Stimulated activated CD4-positive, alpha-beta T cell treated with anti-CD3 and anti-CD28 coated beads, TNF-alpha, amount 100 ng/mL, for 48 hours (primary cell): ENCODE measurements around the gene IFT25.

Experiments used
- DNase-seq, 3 donors: peaks; one replicate each; pipeline ENCODE4 v3.0.0-alpha.2; 2020; ENCODE audit warnings: low read depth in 3 of 3

IFT25 gene

DNA sequence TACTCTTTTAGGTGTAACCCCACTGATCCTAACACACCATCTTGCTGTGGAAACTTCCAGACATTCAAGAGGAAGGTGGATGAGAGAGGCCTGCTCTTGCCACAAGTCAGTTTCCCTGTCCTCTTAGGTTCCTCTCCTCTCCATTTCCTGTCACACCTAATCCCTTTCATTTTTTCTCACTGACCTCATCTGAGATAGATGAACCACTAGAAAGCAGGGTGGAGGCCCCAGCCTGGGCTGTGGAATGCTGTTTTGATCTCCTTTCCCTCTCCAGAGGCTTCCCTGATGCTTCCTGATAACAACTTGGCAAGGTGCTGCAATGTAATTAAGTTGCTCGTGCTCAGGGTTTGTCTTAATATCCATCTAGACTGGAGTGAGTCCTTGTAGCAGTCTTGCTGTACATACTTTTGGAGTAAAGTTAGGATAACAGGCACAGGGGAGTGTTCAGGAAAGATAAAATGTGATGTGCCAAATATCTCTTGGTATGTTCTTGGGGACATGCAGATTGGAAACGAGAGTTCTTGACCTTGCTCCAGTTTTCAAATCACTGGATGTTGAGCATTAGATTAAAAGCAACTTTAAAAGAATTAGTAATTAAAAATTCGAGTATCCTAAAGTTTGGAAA is 11.8 kb upstream of the IFT25 start:
- no peak for DNase-seq

DNA sequence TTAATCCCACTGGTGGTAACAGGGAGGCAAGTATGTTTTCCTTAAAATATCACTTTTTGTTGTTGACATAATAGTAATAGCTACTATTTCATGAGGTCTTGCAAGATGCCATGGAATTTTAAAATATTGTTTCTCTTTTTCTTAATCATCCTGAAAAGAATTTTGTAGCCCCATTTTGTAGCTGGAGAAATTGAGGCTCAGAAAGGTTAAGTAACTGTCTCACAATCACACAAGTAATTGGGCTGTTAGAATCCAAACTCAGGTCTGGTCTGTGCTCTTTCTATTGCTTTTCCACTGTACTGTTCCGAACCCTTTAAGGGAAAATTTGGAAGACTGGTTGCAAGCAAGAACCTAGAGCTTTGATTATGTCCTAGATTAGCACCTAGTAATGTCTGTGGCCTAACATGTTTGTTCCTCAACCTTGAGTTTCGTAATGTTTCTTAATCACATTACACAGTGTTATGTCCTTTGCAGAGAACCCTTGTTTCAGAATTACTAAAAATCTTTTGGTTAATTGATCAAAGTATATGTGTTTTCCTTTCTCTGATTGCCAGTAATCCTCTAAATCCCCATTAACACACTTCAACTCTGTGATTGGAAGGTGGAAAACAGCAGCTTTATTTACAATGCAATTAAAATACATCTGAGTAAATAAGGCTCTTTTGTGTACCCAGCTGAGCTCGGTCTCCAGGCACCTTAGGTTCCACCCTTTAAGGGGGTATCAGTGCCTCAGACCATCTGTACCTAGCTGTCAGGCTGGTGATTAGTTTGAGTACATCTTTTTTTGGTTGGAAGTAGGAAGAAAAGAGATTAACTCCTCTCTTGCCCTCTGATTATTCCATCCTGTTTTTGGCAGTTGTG is 11.0 kb upstream of the IFT25 start:
- DNase-seq = no peak

DNA sequence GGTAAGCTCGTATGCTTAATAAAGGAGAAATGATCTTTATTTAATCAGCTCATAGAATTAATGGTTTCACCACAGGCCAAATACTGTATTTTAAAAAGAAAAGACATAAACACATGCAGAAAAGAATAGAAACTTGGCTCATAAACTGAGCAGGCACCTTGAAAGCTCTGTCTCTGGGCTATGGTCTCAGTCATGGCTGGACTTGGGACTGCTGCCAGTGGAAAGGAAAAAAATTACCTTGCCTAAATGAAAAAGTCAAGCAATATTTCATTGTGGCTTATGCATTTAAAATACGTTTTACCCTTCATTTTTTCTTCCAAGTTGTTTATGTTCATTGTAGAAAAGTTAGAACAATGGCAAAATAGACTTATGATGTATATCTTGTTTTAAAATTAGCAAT is 8.6 kb upstream of the IFT25 start:
- no peak for DNase-seq

GRCh38 chr1:53951697-53952096 is 6.2 kb upstream of the IFT25 start:
- no peak for DNase-seq

GRCh38 chr1:53949023-53949990 is 3.8 kb upstream of the IFT25 start:
- DNase-seq = no peak

GRCh38 chr1:53948291-53948690 is 2.8 kb upstream of the IFT25 start:
- DNase-seq = no peak

DNA sequence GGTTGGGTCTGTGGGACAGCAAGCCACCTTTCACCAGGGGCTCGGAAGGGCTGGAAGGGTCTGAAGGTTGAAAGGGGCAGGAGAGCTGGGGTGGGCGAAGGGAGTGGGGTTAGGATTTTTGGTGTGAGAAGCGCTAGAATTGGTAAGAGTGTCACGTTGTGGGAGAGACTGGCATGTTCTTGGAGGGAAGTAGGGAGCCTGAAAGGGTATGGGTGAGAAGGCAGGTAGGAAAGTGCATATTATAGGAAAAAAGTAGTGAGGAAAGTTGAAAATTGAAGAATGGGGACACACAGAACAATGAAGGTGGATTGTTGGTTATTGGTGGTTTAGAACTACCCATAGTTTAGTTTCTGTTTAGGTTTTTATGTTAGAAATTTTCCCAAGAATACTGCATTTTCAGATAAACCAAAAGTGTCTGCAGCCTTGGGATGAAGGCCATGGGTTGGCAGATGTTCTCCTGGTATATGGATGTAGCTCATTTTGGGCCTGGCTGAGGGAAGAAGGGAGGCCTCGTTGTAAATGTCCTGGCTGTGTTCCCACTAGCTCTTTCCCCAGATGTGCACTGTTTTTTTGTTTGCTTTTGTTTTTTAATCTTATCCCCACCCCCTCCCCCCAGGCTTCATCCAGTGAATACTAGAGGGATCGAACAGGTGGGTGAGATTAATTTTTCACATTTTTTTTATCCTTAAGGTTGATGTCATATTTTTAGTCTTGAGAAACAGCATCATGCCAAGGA is 1.8 kb upstream of the IFT25 start:
- no peak for DNase-seq

GRCh38 chr1:53946252-53947171 is 1.0 kb upstream of the IFT25 start, which contains the start of gene LRRC42:
LRRC42 (plus strand) TSS chr1:53946350; CDS start chr1:53952000, 5,650 bp downstream.
- peak; percentile 31 to 68 (median 47) for DNase-seq

GRCh38 chr1:53945183-53945432 is 391 bp downstream of the IFT25 start:
- DNase-seq = no peak

DNA sequence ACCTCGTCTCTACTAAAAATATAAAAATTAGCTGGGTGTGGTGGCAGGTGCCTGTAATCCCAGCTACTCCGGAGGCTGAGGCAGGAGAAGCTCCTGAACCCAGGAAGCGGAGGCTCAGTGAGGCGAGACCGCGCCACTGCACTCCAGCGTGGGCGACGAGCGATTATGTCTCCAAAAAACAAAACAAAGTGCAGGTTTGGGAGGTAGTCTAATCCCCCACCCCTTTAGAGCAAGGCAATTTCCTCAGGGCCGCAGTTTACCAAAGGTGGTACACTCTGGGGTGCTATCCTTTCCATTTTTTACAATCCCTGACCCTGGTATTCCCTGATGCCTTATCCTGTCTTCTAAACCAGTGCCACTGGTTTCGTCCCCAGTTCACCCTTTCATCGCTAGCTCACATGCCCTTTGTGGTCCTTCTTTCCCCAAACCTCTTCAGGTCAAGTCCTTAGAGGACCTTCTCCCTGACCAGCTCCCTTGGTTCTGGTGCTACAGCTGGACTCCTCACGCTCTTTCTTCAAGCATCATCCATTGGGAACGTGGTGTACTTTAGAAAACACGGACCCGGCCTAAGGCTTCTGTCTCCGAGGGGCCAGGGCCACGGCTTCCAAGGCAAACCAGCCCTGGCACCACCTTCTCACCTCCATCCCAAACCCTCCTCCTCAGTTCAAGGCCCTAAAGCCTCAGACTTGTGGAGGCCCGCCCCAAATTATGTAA is 873 bp downstream of the IFT25 start:
- no peak for DNase-seq

- DNase-seq = no peak
Measured at GRCh38 chr1:53943490-53944043, 1.9 kb downstream of the IFT25 start.

DNA sequence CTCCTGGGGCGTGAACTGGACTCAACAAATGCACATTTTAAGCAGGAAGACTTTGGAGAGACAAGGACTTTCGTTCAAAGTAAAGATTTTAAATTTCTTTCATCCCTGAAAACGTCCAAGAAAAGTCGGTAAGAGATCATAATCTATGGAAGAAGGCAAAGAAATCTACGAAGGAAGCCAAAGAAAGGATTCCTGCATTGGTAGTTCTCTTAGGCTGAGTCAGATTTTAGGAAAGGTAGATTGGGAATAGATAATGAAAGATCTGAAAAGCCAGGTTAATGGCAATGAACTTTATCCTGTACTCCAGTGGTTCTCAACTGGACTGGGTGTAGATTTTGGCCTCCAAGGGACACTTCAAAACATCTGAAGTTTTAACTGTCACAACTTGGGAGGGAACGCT is 2.4 kb downstream of the IFT25 start:
- no peak for DNase-seq

DNA sequence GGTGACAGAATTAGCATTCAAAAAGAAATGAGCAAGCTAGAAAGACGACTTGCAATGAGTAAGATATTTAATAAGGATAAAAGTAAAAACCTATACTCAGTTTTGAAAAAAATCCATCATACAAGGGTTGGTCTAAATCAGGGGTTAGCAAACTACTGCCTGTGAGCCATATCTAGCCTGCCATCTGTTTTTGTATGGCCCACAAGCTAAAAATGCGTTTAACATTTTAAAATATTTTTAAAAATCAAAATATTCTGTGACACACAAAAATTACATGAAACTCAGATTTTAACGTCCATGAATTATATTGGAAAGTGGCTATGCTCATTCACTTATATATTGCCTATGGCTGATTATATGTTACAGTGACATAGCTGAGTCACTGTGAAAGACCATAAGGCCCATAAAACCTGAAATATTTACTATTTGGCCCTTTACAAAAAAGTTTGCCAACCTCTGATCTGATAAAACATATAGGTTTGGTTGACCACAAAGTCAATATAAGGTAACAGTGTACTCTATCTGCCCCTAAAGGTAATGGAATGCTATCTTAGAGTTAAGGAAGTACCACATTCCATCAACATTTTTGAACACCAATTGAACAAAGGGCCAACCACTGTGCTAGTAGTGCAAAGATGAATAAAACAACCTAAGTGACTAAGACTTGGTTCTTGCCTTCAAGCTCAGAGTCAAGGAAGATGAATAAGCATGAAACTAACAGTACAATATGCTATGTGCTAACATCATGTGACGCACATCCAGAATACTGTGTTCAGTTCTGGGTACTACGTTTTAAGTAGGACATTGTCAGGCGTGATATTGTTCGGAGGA is 3.2 kb downstream of the IFT25 start:
- DNase-seq = no peak

GRCh38 chr1:53938136-53938830 is 7.2 kb downstream of the IFT25 start:
- no peak for DNase-seq

GRCh38 chr1:53936430-53936829 is 9.1 kb downstream of the IFT25 start:
- DNase-seq = no peak

DNA sequence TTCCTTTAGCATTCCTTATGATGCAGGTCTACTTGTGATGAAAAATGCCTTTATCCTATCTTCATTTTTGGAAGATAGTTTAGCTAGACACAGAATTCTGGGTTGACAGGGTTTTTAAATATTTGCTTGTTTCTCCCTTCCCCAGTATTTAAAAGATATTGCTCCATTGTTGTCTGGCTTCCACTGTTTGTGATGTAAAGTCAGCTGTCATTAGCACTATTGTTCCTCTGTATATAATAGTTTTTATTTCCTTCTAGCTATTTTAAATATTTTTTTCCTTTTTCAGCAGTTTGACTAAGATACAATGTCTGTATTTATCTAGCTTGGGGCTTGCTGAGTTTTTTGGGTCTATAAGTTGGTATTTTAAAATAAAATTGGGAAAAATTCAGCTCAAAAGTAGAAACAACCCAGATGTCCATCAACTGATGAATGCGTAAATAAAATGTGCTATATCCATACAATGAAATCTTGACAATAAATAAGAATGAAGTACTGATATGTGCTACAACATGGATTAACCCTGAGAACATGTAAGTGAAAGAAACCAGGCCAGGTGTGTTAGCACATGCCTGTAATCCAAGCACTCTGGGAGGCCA is 11.2 kb downstream of the IFT25 start:
- no peak for DNase-seq

DNA sequence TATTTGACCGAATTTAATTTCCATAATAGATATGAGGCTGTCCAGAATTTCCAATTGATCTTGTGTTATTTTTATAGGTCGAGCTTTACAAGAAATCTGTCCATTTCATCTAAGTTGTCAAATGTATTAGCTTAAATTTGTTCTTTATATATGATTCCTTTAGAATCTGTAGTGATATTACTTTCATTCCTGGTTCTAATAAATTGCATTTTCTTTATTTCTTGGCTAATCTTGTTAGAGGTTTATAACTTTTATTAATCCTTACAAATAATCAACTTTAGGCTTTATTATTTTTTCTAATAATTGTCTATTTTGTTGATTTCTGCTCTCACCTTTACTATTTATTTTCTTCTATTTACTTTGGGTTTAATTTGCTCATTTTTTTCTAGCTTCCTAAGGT is 14.0 kb downstream of the IFT25 start:
- DNase-seq = no peak

DNA sequence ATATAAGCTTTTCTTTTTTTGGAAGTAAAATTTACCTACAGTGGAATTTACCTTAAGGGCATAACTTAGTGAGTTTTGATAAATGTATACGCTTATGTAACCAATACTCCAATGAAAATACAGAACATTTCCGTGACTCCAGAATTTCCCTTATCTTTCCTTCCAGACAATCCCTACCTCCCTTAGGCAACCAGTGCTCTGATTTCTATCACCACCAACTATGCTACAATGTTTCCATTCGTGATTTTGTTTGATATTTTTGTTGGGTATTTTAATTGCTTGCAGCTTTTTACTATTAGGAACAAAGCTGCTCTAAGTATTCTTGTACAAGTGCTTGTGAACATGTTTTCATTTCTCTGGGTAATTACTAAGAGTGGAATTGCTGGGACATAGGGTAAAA is 14.6 kb downstream of the IFT25 start:
- DNase-seq = no peak
